Immature natural killer cell (primary cell): ENCODE measurements around the gene KRTAP2-3. TPM values are rescaled to one million over a fixed set of nuclear protein-coding genes. Genes with fewer than 3 reads are reported as not detected.
"Not testable (repeated sequence)": the region's sequence is repeated elsewhere in the genome, so short reads cannot be mapped to it uniquely, and the experiment has no call there.

Experiments used
- DNase-seq, 3 donors: peaks; one replicate each; pipeline ENCODE4 v3.0.0; 2022; ENCODE audit warnings: mixed read lengths in 1 of 3
- H3K27ac Mint-ChIP-seq, 6 donors: one replicate each; pipeline ENCODE4 v1.8.0; 2020; ENCODE audit warnings: mixed read lengths in 6 of 6, mild to moderate bottlenecking in 5 of 6, inconsistent platforms in 4 of 6, moderate library complexity in 3 of 6
- H3K27me3 Mint-ChIP-seq, 3 donors: one replicate each; pipeline ENCODE4 v1.8.0; 2020 to 2021; ENCODE audit warnings: low read depth in 3 of 3, mild to moderate bottlenecking in 3 of 3, mixed read lengths in 3 of 3, moderate library complexity in 3 of 3, inconsistent platforms in 1 of 3
- H3K36me3 Mint-ChIP-seq, 3 donors: one replicate each; pipeline ENCODE4 v1.8.0; 2020; ENCODE audit warnings: mixed read lengths in 3 of 3, inconsistent platforms in 2 of 3, mild to moderate bottlenecking in 2 of 3
- H3K4me1 Mint-ChIP-seq, 2 donors: one replicate each; pipeline ENCODE4 v1.8.0; 2020; ENCODE audit warnings: inconsistent platforms in 2 of 2, mild to moderate bottlenecking in 2 of 2, mixed read lengths in 2 of 2, moderate library complexity in 1 of 2
- H3K4me3 Mint-ChIP-seq, 5 donors: one replicate each; pipeline ENCODE4 v1.8.0; 2020; ENCODE audit warnings: mild to moderate bottlenecking in 5 of 5, mixed read lengths in 5 of 5, inconsistent platforms in 3 of 5, moderate library complexity in 3 of 5
- H3K9me3 Mint-ChIP-seq, 6 donors: one replicate each; pipeline ENCODE4 v1.8.0; 2020; ENCODE audit warnings: mild to moderate bottlenecking in 6 of 6, mixed read lengths in 6 of 6, inconsistent platforms in 4 of 6, moderate library complexity in 3 of 6
- polyA plus RNA-seq, 3 donors: library from polyadenylated mRNA; unstranded; fragments of 300-500 nt; fragmentation: Illumina TruSeq; gene quantifications; one replicate each; pipeline ENCODE4 v1.2.3, GENCODE V29; 2021

KRTAP2-3 gene
- polyA plus RNA-seq, 3 donors from 2014 or later, result not detected

DNA sequence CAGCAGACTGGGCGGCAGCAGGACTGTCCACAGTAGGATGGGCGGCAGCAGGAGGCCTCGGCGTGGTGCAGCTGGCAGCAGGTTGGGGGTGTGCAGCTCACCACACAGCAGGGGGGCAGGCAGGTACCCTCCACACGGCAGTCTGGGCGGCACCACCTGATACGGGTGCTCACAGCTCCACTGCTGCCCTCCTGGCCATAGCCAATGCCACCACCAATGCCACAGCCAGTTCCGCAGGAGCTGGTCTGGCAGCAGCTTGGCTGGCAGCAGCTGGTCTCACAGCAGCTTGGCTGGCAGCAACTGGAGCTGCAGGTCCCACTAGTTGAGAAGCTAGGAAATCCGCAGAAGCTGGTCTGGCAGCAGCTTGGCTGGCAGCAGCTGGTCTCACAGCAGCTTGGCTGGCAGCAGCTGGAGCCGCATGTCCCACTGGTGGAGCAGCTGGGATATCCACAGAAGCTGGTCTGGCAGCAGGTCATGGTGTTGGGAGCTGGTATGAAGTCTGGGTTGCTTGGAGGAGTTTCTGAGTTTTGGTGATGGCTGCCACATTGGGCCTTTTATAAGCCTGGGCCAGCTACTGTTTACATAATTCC is 25.5 kb downstream of the KRTAP2-3 start, which contains the start of gene KRTAP1-3:
KRTAP1-3 (minus strand) TSS at position 529 of the 590 bp plus-strand sequence; CDS start at position 476, 53 bp downstream.
- H3K36me3 Mint-ChIP-seq, H3K4me3 Mint-ChIP-seq, H3K4me1 Mint-ChIP-seq, H3K27ac Mint-ChIP-seq, DNase-seq, H3K27me3 Mint-ChIP-seq, H3K9me3 Mint-ChIP-seq: not testable (repeated sequence)

DNA sequence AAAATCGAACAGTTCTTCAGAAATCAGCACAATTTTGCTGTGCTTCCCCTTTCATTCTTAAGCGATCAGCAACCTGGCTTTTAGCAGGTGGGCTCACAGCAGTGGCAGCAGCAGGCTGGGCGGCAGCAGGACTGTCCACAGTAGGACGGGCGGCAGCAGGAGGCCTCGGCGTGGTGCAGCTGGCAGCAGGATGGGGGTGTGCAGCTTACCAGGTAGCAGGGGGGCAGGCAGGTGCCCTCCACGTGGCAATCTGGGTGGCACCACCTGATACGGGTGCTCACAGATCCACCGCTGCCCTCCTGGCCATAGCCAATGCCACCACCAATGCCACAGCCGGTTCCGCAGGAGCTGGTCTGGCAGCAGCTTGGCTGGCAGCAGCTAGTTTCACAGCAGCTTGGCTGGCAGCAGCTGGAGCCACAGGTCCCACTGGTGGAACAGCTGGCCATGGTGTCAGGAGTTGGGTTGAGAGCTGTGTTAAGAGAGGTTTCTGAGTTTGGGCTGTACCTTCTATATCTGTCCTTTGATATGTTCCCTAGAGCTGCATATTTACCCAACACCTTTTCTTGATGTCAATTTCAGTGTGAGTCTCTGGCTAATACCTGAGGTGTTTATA is 30.2 kb downstream of the KRTAP2-3 start, which contains the start of gene KRTAP1-4:
KRTAP1-4 (minus strand) TSS at position 563 of the 613 bp plus-strand sequence; CDS start at position 446, 117 bp downstream.
- Mint-ChIP-seq H3K27ac (no peak within 1 kb of the TSS), H3K36me3 (no peaks in the 10 kb centered on the region), H3K4me1 (no peaks in the 10 kb centered on the region), H3K4me3 (no peak within 1 kb of the TSS), H3K27me3 (peaks cover 1 to 9% (median 2%) of the 10 kb centered on the region in 3 donors), H3K9me3 (no peaks in the 10 kb centered on the region)
- DNase-seq, result no peak

DNA sequence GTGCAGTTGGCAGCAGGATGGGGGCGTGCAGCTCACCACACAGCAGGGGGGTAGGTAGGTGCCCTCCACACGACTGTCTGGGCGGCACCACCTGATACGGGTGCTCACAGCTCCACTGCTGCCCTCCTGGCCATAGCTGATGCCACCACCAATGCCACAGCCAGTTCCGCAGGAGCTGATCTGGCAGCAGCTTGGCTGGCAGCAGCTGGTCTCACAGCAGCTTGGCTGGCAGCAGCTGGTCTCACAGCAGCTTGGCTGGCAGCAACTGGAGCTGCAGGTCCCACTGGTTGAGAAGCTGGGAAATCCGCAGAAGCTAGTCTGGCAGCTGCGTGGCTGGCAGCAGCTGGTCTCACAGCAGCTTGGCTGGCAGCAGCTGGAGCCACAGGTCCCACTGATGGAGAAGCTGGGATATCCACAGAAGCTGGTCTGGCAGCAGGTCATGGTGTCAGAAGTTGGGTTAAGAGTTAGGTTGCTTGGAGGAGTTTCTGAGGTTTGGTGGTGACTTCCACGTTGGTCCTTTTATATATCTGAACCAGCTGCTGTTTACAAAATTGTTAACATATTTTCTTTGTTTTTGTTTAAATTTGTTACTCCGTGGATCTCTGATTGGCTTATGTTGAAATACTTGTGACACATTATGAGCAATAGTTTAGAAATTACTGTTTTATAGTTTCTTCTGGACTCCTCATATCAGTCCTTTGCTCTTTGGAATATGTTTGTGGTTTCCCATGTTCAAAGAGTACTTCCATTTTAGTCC is 33.0 kb downstream of the KRTAP2-3 start, which contains the start of gene KRTAP1-5:
KRTAP1-5 (minus strand) TSS at position 494 of the 757 bp plus-strand sequence; CDS start at position 441, 53 bp downstream.
- Mint-ChIP-seq H3K36me3 (no peaks in the 10 kb centered on the region), H3K27ac (no peak within 1 kb of the TSS), H3K9me3 (no peaks in the 10 kb centered on the region), H3K4me3 (no peak within 1 kb of the TSS), H3K4me1 (no peaks in the 10 kb centered on the region), H3K27me3 (peaks cover 2 to 19% (median 2%) of the 10 kb centered on the region in 3 donors)
- no peak for DNase-seq

DNA sequence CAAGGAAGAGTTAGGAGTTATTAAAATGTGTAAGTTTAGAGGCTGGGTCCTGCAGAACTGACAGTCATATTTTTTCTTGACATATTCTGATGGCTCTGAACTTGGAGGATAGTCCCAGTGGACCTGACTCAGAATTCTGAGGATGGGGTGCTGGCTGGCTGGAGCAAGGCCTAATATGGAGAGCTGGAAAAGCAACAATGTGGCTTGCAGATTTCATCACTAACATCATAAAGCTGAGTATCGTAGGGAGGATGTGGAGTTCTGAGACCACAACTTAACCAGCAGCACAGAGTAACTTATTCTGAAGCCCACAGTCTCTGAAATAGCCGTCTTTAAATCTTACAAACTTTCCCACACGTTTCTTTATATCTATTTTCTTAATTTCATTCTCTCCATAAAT is 35.2 kb downstream of the KRTAP2-3 start:
- Mint-ChIP-seq H3K27me3 (peaks cover 0 to 19% (median 2%) of the 10 kb centered on the region in 3 donors), H3K36me3 (no peaks in the 10 kb centered on the region), H3K9me3 (no peaks in the 10 kb centered on the region), H3K4me3 (no peak overlapping the region), H3K27ac (no peak overlapping the region), H3K4me1 (no peaks in the 10 kb centered on the region)
- no peak for DNase-seq

DNA sequence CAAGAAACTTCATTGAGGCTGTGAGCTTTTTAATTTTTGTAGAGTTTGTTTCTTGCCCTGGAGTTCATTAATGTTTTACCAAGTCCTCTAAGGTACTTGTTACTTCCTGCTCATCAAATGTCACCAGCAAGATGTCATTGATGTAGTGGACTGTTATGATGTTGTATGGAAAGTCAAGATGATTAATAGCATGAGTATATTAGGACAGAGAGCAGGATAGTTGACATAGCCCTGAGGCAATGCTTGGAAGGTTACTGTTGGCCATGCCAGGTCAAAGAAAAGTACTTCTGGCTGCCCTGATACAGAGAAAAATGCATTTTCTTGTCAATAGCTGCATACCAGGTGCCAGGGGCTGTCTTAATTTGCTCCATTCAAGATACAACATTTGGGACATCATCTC is 39.6 kb downstream of the KRTAP2-3 start:
- H3K36me3 Mint-ChIP-seq, result no peaks in the 10 kb centered on the region
- no peaks in the 10 kb centered on the region for H3K4me1 Mint-ChIP-seq
- no peaks in the 10 kb centered on the region for H3K9me3 Mint-ChIP-seq
- H3K4me3 Mint-ChIP-seq, result no peak overlapping the region
- H3K27ac Mint-ChIP-seq, result no peak overlapping the region
- peaks cover 1 to 19% (median 2%) of the 10 kb centered on the region in 3 donors for H3K27me3 Mint-ChIP-seq
- DNase-seq, result no peak

DNA sequence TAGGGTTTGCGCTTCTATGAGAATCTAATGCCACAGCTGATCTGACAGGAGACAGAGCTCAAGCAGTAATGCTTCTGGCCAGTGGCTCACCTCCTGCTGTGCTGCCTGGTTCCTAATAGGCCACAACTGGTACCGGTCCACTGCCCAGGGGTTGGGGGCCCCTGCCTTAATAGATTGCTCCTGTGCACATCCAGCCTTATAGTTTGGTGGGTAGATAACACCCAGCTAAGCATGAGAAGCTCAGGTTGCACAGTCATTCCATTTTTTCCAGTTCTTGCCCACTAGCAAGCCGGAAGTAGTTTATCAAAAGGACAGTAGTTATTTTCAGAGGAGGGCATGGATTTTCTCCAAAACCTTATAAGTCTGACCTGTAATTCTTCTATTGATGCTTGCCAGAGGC is 40.5 kb downstream of the KRTAP2-3 start:
- no peaks in the 10 kb centered on the region for H3K36me3 Mint-ChIP-seq
- H3K27ac Mint-ChIP-seq, result no peak overlapping the region
- no peak for DNase-seq
- no peak overlapping the region for H3K4me3 Mint-ChIP-seq
- peaks cover 1 to 24% (median 2%) of the 10 kb centered on the region in 3 donors for H3K27me3 Mint-ChIP-seq
- no peaks in the 10 kb centered on the region for H3K9me3 Mint-ChIP-seq
- H3K4me1 Mint-ChIP-seq, result no peaks in the 10 kb centered on the region

DNA sequence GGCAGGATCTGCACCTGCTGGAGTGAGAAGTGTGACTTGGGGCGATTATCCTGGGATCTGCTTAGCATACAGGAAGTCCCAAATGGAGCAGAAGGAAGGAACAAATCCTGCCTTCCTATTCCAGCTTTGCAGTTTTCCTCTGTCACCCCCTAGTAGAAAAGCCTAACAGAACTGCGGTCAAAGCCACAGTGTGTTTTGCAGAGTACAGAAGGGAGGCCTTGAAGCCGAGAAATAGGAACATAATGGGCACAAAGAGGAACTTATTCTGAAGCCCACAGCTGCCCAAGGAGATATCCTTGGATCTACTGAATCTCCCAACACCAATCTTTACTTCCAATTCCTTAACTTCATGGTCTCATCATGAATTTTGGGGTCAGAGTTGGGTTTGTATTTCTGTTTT is 41.4 kb downstream of the KRTAP2-3 start:
- Mint-ChIP-seq H3K4me3 (no peak overlapping the region), H3K27ac (no peak overlapping the region), H3K36me3 (no peaks in the 10 kb centered on the region), H3K27me3 (peaks cover 0 to 19% (median 1%) of the 10 kb centered on the region in 3 donors), H3K4me1 (no peaks in the 10 kb centered on the region), H3K9me3 (no peaks in the 10 kb centered on the region)
- no peak for DNase-seq

DNA sequence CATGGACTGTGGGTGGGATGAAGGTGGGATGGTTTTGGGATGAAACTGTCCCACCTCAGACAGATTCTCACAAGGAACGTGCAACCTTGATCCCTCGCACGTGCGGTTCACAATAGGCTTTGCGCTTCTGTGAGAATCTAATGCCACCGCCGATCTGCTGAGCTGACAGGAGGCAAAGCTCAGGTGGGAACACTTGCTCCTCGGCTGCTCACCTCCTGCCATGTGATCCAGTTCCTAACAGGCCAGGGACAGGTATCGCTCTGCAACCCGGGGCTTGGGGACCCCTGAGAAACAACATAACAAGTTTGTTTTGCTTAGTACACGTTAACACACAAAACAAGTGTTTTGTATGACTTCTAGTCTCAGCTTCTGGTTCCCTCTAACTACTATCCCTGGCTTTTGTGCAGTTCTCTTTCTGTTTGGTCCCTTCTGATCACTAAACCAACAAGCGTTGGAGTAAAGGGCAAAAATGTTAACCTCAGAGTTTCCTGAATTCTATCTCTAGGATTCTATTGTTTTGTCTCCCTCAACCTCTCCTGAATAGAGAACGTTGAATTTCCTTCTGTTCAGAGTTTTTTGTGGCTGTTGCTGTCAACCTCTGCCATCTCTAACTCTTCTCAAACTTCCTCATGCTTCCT is 43.2 kb downstream of the KRTAP2-3 start:
- no peak for DNase-seq
- no peaks in the 10 kb centered on the region for H3K36me3 Mint-ChIP-seq
- no peak overlapping the region for H3K27ac Mint-ChIP-seq
- H3K4me1 Mint-ChIP-seq, result no peaks in the 10 kb centered on the region
- H3K4me3 Mint-ChIP-seq, result no peak overlapping the region
- H3K27me3 Mint-ChIP-seq, result peaks cover 0 to 13% (median 1%) of the 10 kb centered on the region in 3 donors
- no peaks in the 10 kb centered on the region for H3K9me3 Mint-ChIP-seq

DNA sequence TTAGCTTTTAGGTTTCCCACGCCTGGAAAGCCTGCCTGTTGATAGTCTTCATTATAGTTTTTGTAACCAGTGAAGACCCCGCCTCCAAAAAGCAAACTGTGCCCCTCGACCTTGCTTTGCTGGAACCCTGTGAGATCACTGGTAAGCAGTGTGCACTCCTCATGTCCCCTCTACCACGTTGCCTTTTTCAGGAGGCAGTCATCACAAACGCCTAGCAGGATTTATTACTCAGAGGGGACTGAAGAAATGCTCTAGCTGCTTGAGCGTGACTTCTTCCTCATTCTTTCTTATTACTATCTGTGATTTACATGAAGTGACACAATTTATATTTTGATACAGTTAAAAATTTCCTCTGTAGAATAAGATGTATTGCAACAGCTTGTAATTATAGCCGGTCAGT is 44.5 kb downstream of the KRTAP2-3 start:
- Mint-ChIP-seq H3K4me1 (no peaks in the 10 kb centered on the region), H3K4me3 (no peak overlapping the region), H3K27me3 (peaks cover 0 to 13% (median 1%) of the 10 kb centered on the region in 3 donors), H3K9me3 (no peaks in the 10 kb centered on the region), H3K27ac (no peak overlapping the region), H3K36me3 (no peaks in the 10 kb centered on the region)
- DNase-seq, result no peak

DNA sequence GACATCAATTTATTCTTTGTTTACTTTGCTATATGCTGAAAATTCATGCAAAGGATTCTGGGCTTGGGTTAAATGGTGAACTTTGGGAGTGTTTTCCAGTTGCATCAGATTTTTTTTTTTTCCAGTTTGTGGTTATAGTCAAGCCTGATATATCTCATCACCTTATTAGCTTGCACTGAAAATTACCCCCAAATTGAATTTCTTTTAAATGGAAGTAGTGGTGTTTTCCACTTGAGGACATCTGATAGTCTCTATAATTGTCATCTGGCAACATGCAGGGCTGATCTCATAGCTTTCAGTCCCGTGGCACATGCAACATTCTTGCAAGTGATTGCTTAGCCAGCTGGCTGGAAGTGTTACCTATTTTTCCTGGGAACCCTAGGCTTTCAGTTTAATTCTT is 46.3 kb downstream of the KRTAP2-3 start:
- H3K27me3 Mint-ChIP-seq, result peaks cover 0 to 13% (median 1%) of the 10 kb centered on the region in 3 donors

DNA sequence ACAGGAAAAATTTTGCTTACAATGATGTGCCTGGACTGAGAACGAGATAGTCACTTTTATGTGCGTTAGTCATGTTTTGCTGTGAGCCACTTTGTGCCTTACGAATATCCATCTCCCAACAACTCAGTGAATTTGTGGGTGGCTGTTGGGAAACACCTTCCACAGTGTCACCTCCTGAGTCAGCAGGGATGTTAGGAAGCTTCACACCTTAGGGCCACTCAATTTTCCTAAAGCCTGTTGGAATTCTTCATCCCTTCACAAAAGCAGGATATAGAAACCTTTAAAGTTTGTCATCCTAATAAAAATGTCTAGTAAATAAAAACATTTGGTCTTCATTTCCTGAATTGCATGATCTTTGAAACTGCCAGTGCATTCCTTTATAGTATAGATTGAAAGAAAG is 46.7 kb downstream of the KRTAP2-3 start:
- Mint-ChIP-seq H3K27ac (no peak overlapping the region), H3K4me3 (no peak overlapping the region), H3K9me3 (no peaks in the 10 kb centered on the region), H3K27me3 (peaks cover 0 to 13% (median 1%) of the 10 kb centered on the region in 3 donors), H3K36me3 (no peaks in the 10 kb centered on the region), H3K4me1 (no peaks in the 10 kb centered on the region)
- no peak for DNase-seq

More for the DNA sequence above, 46.3 kb downstream of the KRTAP2-3 start:
- no peaks in the 10 kb centered on the region for H3K36me3 Mint-ChIP-seq
- no peaks in the 10 kb centered on the region for H3K9me3 Mint-ChIP-seq
- H3K4me1 Mint-ChIP-seq, result no peaks in the 10 kb centered on the region
- H3K27ac Mint-ChIP-seq, result no peak overlapping the region
- DNase-seq, result no peak
- H3K4me3 Mint-ChIP-seq, result no peak overlapping the region

DNA sequence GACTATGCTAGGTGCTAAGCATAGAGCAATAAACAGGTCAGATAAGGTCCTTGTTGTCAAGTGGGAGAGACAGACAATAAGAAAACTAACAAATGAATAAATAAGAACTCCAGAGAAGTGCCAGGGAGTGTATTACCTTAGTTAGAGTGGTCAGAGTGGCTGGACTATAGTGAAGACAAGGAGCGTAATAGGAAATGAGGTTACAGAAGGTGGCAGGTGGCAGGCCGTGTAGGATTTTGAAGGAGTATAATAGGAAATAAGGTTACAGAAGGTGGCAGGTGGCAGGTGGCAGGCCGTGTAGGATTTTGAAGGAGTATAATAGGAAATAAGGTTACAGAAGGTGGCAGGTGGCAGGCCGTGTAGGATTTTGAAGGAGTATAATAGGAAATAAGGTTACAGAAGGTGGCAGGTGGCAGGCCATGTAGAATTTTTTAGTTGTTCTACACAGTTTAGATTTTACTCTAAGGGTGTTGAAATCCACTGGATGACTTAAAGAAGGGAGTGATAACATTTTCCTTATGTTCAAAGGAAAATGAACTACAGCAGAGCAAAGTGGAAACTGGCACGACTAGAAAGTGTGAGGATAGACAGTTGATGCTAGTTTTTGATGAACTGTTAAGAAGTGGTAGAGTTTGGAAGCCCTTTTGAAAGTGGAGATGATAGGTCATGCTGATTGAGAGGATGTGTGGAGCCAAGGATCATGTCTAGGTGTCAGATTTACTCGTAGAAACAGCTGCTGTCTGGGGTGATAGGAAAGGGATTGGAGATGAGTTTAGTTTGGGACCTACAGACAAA is 47.4 kb downstream of the KRTAP2-3 start:
- DNase-seq, result no peak
- H3K27ac Mint-ChIP-seq, result no peak overlapping the region
- no peaks in the 10 kb centered on the region for H3K4me1 Mint-ChIP-seq
- H3K9me3 Mint-ChIP-seq, result no peaks in the 10 kb centered on the region
- H3K36me3 Mint-ChIP-seq, result no peaks in the 10 kb centered on the region
- no peak overlapping the region for H3K4me3 Mint-ChIP-seq
- peaks cover 0 to 13% (median 1%) of the 10 kb centered on the region in 3 donors for H3K27me3 Mint-ChIP-seq

DNA sequence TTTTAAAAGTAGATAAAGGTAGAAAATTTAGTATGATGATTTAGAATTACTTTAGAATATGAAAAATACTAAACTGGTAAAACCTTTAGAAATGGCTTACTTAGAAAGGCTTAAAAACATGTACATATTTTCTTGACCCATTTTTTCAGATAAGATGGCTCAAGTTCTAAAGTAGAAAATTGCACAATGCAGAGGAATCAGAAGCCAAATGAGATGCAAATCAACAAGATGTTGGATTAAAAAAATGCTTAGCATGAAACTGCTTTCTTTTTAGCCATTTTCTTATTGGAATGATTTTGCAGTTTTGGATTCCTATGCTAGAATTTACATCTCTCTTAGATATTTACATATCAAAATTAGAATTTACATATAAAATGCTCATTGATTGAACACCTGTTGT is 49.5 kb downstream of the KRTAP2-3 start:
- DNase-seq, result no peak
- Mint-ChIP-seq H3K4me3 (no peak overlapping the region), H3K27ac (no peak overlapping the region), H3K27me3 (peaks cover 0 to 7% (median 2%) of the 10 kb centered on the region in 3 donors), H3K36me3 (no peaks in the 10 kb centered on the region), H3K4me1 (no peaks in the 10 kb centered on the region), H3K9me3 (no peaks in the 10 kb centered on the region)
